GM19351 (cell line): ENCODE measurements around the gene FYB1.
A peak's percentile ranks its signal among the peaks of the same experiment; 100 is the strongest.

Experiments
- ATAC-seq: cut with Tn5 transposase; IDR thresholded peaks from one replicate; pipeline ENCODE4 v1.9.1; 2021; ENCODE audit warnings: mild to moderate bottlenecking, moderate library complexity; ENCODE audit not compliant: unreplicated experiment

The FYB1 gene

DNA sequence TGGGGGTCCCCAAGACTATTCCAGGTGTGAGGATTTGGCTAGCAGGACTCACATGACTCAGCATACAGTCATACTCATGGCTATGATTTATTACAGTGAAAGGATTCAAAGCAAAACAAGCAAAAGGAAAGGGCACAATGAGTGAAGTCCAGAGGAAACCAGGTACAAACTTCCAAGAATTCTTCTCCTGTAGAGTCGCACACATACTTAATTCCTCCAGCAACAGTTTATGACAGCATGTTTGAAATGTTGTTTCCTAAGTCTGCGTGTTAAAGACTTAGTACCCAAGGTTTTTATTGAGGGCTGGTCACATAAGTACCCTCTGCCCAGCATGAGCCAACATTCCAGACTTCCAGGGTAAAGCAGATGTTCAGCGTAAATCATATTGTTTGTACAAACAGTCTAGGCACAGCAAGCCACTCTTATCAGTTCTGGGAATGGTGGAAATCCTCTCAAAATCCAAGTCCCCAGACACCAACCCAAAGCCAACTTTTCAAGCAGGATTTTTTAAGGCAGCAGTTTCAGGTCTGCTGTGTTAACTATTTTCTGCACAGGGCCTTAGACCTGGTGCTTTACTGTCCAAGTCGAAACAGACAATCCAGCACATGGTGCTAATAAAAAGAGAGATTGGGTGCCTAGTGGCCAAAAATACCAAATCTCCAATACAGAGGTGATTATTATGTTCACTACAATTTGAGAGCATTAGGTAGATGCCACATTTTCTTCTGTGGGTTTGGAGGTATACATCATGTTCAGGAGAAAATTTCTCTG, 126.6 kb downstream of the FYB1 start:
- no peak for ATAC-seq

DNA sequence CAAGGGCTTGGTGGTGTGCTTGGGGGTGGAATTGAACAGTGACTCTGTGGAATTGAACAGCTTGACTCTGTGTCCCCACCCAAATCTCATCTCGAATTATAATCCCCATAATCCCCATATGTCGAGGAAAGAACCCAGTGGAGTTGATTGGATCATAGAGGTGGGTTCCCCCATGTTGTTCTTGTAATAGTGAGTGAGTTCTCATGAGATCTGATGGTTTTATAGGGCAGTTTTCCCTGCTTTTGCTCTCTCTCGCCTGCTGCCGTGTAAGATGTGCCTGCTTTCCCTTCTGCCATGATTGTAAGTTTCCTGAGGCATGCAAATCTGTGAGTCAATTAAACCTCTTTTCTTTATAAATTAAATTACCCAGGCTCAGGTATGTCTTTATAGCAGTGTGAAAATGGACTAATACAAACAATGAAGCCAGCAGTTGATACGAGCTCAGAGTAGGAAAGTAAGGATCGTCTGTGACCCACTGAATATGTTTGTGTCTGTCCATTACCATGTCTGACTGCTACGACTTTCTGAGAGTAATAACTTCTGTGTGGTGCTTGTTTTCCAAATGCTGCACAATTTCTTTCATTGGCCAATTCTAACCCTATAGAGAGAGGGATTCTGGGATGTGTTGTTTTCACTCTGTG, 127.3 kb downstream of the FYB1 start:
- no peak for ATAC-seq

DNA sequence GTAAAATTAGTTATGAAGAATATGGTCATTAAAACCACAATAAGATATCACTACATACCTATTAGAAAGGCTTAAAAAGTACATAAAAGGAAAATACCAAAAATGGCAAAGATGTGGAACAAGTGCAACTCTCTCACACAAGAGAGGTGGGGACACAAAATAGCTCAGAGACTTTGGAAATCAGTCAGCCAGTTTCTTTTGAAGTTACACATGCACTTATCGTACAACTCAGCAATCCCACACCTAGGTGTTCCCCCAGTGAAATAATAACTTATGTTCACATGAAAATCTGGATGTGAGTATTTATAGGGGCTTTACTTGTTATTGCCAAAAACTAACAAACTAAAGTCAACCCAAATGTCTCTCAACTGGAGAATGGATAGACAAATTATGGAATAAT, 135.4 kb downstream of the FYB1 start:
- ATAC-seq, result no peak

DNA sequence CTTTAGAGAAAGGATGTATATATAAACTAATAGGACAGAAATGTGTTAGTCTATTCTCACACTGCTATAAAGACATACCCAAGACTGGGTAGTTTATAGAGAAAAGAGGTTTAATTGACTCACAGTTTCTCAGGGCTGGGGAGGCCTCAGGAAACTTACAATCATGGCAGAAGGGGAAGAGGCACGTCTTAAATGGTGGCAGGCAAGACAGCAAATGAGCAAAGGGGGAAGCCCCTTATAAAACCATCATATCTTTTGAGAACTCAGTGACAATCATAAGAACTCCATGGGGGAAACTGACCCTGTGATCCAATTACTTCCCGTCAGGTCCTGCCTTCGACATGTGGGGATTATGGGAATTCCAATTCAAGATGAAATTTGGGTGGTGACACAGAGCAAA, 136.4 kb downstream of the FYB1 start:
- no peak for ATAC-seq

DNA sequence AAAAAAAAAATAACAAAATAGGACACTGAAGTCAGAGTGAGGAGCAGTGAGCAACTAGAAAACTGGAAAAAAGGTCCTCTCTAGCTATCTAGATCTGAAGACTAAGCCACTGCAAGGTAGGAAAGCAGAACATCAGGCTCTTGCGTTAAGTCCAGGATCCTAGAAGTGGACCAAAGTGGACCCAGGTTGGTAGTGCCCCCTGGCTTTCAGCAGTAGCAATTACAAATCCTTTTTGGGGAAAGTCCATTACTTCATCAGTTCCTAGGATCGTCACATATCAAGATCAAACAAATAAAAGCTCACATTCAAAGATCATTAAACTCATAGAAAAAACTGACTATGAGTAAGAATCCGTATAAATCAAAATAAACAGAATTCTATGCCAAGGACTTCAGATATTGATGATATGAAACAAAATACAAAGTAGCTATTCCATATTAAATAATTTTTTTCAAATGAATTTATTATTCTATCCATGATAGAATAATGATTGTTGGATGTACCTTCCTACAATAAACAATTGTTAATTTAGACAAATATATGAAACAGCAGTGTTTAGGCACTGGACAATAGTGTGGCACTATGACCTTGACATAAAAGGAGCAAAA, 138.7 kb downstream of the FYB1 start:
- ATAC-seq, result peak; percentile 58

DNA sequence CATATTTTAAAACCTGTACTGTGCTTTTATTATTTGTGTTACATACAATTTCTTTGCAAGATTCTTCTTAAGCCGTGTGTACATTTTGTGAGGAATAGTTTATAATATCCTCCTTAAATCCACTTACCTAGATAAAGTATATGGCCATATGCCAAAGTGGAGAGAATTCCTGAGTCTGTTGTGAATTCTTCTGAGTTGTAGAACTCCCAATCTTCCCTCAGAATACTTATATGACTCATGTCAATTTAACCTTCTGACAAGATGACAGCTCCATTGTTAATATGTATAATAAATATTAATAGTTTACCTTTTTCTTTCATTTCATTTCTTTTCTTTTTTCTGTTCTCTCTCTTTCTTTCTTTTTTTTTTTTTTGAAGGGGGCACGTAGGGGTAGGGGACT, 139.2 kb downstream of the FYB1 start:
- ATAC-seq, result no peak

DNA sequence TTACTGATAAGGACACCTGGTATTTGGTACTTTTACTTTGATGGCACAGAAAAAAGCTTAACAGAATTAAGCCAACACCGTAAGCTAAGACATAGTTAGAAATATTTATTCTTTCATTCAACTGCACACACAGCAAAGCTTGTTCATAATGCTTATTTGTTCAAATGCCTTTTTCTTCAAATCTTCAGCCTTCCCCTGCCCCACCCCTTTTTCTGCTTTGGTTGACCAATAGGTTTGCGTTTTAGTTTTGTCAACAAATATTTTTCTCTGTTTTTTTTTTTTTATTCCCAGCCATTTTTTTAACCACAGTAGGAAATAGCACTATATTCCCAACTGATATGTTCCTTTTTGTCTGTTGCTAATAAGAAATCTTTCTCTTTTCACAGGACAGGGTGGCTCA, 140.2 kb downstream of the FYB1 start:
- no peak for ATAC-seq

DNA sequence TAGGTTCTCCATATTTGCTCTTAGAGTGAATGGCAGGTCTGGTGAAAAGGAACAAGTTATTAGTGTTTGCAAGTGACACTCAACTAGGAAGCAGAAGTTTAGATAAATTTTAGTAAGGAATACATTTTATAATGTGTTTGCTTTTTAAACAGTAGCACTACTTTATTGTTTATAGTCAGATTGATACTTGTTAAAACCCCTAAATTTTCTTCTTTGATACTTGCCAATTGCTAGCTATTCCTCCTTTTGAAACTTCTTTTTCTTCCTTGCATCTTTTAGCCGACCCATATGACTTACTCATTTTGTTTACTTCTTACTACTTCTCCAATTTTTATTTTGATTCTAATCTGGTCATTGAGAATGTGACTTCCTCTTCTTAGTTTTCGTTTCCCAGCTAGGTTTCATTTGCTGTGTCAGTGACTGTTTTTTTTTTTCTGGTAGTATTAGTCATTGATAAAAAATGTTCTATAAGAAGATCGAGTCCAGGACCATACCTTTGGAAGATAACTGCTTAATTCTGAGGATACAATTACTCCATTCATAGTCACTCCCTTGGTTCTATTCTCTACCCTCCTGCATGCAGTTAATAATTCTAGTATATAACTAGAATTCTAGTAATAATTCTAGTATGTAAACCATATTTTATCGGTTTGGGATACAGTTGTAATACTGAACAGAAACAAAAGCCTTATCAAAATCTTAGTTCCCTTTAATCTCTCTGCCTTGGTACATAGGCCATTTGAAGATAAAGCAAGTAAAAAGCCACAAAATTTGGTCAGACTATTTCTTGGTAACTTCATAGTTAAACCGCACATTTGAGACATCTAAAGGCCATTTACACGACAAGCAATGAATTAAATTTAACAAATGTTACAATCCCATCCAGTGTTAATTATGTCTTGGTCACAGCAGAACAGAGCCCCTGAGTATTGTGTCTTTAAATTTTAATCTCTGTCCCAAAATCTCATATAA, 142.3 kb downstream of the FYB1 start:
- peak; percentile 14 for ATAC-seq

DNA sequence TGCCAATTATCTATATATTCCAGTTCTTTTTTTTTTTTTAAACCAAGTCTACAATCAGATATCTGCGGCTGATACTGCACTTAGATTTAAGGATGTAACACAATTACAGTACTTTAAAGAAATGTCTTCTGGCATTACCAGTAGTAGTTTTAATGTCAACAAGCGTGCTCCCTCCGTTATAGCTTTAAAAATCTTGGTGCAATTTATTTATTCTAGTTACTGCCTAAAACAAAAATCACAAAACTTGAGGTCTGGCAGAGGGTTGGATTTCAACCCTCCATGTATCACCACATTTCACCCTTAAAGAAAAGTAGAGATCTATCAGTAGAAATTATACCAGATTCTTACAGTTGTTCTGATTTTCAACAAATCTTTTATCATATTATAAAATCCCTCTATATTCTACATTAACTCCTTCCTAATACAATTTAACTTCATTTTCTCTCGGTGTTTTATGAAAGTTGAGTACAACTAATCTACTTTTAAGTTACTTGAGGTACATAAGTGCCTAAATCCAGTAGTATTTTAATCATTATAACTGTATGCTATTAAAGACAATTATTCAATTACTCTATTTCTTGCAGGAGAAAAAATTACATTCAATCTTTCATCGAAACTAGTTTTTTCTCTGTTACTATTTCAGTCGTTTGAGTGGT, 143.1 kb downstream of the FYB1 start:
- ATAC-seq, result no peak

DNA sequence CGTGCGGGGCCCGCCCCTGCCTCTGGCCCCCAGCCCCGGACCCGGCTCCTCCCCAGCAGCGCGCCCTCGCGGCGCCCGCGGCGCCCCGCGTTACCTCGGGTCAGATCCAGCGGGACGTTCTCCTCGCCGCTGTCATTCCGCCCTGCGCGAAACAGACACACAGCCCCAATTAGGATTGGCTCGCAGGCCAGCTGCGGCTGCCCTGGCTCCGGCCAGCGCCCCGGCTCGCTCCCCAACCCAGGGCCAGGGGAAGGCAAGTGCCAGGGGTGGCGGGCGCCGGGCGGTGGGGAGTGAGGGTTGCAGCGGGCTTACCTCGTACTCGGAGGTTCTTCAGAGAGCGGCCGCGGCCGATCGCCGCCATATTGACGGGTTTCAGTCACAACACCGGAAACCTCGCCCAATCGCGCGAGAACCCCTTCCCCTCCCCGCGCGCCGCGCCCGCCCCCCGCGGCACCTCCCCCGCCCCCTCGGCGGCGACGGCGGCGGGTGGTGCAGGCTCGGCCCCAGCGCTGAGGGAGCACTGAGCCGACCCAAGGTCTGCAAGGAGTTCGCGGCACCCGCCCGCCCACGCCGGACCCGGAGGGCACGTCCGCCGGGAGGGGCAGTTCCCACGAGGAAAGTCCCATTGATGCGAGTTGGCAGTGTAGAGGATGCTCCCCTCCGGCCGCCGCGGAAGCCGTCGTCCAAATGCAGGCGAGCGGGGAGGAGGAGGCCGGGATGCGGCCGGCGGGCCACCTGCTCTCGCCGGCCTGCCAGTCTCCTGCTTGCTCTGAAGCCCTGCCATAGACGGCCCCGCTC, 145.1 kb downstream of the FYB1 start, which contains the start of gene RICTOR:
Gene RICTOR (minus strand): TSS at position 383 of the 798 bp plus-strand sequence. CDS start 22 bp downstream, at position 361.
- peak; percentile 67 for ATAC-seq

DNA sequence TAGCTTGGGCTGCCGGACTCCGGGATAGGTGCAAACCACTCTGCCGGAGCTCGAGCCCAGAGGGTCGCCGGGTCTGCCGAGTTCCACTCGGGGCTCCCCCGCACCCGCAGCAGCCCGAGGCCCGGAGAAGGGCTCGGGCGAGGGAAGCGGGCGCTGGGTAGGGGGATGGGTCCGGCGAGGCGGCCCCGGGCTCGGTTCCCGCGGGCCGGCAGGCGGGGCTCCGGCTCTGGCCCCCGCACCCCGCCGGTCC, 145.7 kb downstream of the FYB1 start:
- peak; percentile 26 for ATAC-seq

DNA sequence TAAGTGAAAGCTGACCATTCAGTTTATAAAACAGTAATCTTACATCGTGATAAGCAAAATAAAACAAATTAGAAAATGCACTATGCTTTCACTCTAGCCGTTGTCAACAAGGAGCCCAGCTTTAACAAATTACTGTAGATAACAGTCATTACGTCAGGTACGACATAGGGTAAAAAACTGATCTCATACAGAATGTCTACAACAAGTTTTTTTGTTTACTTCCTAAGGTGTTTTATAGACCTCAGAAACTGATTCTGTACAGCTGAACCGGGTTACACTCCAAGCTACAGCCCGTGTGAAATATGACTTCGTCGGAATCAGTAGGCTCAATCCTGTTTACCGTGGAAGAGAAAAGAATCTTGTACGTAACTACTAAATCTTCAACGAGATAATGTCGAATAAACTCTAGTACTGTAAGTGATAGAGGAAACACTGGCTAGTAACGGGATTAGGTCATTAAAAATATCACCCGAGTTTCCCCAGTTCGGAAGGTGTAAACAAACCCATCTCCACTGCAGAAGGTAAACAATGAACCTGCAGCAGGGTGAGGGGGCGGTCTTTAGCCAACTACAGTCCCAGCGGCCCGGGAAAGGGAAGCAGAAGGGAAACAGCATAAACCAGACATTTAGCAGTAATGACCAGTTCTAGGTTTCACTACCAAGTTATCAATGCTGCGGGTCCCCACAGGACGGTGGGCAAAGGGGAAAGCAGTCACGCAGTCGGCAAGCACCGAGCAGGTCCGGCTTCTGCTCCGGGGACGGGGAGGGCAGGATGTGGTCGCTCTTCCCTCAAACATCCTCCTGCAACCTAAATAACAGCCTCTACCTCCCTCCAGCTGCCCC, 146.2 kb downstream of the FYB1 start:
- peak; percentile 37 for ATAC-seq

DNA sequence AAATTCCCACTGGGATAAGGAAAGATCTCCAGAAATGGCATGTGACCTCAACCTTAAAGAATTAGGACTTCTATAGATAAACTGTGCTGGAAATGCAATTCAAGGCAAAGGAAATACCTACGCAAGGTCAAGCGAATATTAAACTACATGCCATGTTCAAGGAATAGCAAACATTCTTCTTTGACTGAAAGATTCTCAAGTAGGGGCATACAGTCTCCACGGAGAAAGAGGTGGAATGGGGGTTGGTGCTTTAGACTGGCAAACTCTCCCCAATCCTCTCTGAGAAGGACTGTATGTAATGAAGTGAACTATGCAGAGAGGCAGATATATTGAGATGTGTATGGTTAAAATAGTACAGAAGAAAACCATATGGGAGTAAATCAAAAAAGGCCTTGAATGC, 151.3 kb downstream of the FYB1 start:
- no peak for ATAC-seq

DNA sequence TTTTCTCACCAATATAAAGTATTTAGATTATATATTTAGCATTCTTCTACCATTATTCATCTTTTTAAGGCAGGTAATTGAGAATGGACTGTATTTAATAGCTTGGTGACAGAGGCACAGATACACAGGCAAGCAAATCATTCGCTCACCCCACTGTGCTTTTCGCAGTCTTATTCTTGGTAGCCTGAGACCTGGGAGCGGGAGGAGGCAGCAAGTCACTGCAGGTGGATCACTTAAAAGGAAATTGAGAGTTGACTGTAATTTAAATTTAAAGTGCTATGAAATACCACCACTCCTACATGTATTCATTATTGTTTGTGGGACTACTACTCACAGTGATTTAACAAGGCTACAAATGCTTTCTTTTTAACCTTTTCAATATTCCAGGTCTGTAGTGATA, 154.9 kb downstream of the FYB1 start:
- no peak for ATAC-seq

DNA sequence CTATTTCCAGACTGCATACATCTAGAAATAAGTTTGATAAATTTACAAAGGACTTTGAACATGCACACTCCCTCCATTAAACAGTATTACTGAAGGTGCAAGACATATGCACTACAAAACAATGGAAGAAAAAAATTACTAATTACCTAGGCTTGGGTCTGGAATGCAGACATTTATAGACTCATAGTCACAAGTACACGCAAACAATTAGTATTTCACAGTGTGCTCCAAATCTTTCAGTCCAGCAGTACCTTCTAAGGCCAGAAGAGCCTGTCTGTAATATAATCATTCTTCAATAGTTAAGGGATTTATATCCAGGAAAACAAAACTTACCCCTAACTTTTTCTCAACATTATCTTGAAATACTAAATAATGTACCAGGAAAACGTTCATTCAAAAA, 156.3 kb downstream of the FYB1 start:
- ATAC-seq, result no peak

DNA sequence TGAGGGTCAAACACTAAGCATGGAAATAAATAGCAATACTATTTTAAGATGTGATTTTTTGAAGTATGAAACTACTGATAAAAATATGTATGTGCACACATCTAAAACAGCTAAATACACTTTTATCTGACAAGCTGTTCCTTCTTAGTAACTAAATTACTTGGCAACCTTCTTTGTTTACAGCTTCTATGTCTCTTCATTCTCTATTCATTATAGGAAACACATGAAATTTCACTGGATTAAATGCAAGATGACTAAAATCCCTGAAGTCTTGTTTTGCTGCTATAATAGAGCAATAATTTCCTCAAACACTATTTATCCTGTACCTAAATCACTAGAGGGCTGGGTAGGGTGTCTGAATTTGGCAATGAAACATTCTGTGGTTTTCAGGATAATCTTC, 156.8 kb downstream of the FYB1 start:
- ATAC-seq, result no peak

DNA sequence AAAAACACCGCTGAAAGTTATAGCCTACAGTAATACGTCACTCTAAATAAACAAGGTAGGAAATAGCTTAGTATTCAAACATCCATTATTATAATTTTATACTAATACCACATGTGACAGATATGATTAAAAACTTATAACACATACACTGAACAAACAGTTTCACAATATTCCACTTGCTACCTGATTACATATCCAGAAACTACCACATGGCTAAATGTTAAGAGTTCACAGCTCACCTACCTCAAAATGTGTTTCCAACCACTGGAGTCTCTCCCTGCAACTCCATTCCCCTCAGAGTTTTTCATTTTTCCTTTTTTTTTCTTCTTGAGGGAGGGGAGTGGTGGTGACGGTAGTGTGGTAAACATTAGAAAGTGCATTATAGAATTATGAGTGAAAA, 157.3 kb downstream of the FYB1 start:
- ATAC-seq, result no peak

DNA sequence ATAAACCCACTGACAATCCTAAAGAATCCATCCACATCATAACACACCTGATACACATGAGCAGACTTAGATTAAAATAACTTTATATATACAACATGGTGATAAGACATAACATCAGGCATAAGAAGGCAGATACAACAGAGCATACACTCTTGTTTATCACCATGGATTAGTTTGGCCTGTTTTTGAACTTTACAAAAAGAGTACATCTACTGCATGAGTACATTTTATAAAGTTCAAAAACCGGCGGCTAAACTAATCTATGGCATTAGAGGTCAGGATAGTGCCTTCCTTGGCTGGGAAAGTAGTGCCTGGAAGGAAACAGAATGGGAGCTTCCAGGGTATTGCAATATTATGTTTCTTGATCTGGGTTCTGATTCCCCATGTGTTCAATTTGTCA, 160.3 kb downstream of the FYB1 start:
- ATAC-seq, result no peak
